ENCODE measurements around the gene CORO7.

CORO7 gene

GRCh38 chr16:4385789-4386450, 30.5 kb downstream of the CORO7 start:
- no peak overlapping the region for H3K4me3 ChIP-seq (ENCODE audit: low read depth, low read length)

- no peak overlapping the region for H3K4me3 ChIP-seq (ENCODE audit: low read depth, low read length)
Observed at GRCh38 chr16:4385066-4385788, 31.2 kb downstream of the CORO7 start.

- H3K4me3 ChIP-seq (ENCODE audit: low read depth, low read length): no peak overlapping the region
Observed at GRCh38 chr16:4384509-4384942, 31.9 kb downstream of the CORO7 start.

- no peak overlapping the region for H3K4me3 ChIP-seq (ENCODE audit: low read depth, low read length)
Observed at GRCh38 chr16:4383591-4384444, 32.6 kb downstream of the CORO7 start.

GRCh38 chr16:4382795-4383357, 33.5 kb downstream of the CORO7 start:
- H3K4me3 ChIP-seq (ENCODE audit: low read depth, low read length): no peak overlapping the region

- H3K4me3 ChIP-seq (ENCODE audit: low read depth, low read length): no peak overlapping the region
Observed at GRCh38 chr16:4381935-4382794, 34.2 kb downstream of the CORO7 start.

GRCh38 chr16:4381072-4381934, 35.1 kb downstream of the CORO7 start:
- no peak overlapping the region for H3K4me3 ChIP-seq (ENCODE audit: low read depth, low read length)

- H3K4me3 ChIP-seq (ENCODE audit: low read depth, low read length): no peak overlapping the region
Observed at GRCh38 chr16:4380119-4381063, 36.0 kb downstream of the CORO7 start.

GRCh38 chr16:4378999-4379690, 37.3 kb downstream of the CORO7 start:
- H3K4me3 ChIP-seq (ENCODE audit: low read depth, low read length): no peak overlapping the region

- H3K4me3 ChIP-seq (ENCODE audit: low read depth, low read length): no peak overlapping the region
Observed at GRCh38 chr16:4378161-4378666, 38.2 kb downstream of the CORO7 start.

- no peak overlapping the region for H3K4me3 ChIP-seq (ENCODE audit: low read depth, low read length)
Observed at GRCh38 chr16:4377573-4378154, 38.7 kb downstream of the CORO7 start.

- H3K4me3 ChIP-seq (ENCODE audit: low read depth, low read length): no peak overlapping the region
Observed at GRCh38 chr16:4376893-4377572, 39.4 kb downstream of the CORO7 start.

GRCh38 chr16:4376126-4376892, 40.1 kb downstream of the CORO7 start:
- H3K4me3 ChIP-seq (ENCODE audit: low read depth, low read length): no peak overlapping the region

GRCh38 chr16:4375717-4376116, 40.7 kb downstream of the CORO7 start:
- no peak overlapping the region for H3K4me3 ChIP-seq (ENCODE audit: low read depth, low read length)

GRCh38 chr16:4373909-4374742, 42.3 kb downstream of the CORO7 start:
- no peak overlapping the region for H3K4me3 ChIP-seq (ENCODE audit: low read depth, low read length)

All from iPS-11a (cell line).